Neuronal stem cell (in vitro differentiated cells): ENCODE data around the gene CARMIL1.

ENCODE experiments used
- DNase-seq: peaks from one replicate; pipeline ENCODE4 v3.0.0-alpha.2; 2013; ENCODE audit warnings: low spot score
- H2AFZ ChIP-seq: one replicate; pipeline ENCODE4 v1.6.1; 2013; ENCODE audit warnings: mild to moderate bottlenecking, low read length, inconsistent platforms
- H2AK5ac ChIP-seq: 2 replicates; pipeline ENCODE4 v1.6.1; 2013; ENCODE audit warnings: low read depth, mild to moderate bottlenecking, inconsistent platforms, low read length, moderate library complexity, mixed read lengths
- H2BK120ac ChIP-seq: 2 replicates; pipeline ENCODE4 v1.6.1; 2013; ENCODE audit warnings: low read depth, mild to moderate bottlenecking, inconsistent platforms, low read length, moderate library complexity, mixed read lengths
- H2BK12ac ChIP-seq: one replicate; pipeline ENCODE4 v1.6.1; 2013; ENCODE audit warnings: low read length, inconsistent platforms
- H2BK15ac ChIP-seq: 2 replicates; pipeline ENCODE4 v1.6.1; 2013; ENCODE audit warnings: mild to moderate bottlenecking, low read length, inconsistent platforms, mixed read lengths
- H2BK5ac ChIP-seq: one replicate; pipeline ENCODE4 v1.6.1; 2013; ENCODE audit warnings: inconsistent platforms, mild to moderate bottlenecking, low read length, moderate library complexity
- H3K14ac ChIP-seq: one replicate; pipeline ENCODE4 v1.6.1; 2013; ENCODE audit warnings: low read length, inconsistent platforms
- H3K18ac ChIP-seq: 2 replicates; pipeline ENCODE4 v1.6.1; 2013; ENCODE audit warnings: low read length, inconsistent platforms
- H3K23ac ChIP-seq: 2 replicates; pipeline ENCODE4 v1.6.1; 2013; ENCODE audit warnings: low read depth, mild to moderate bottlenecking, mixed read lengths, low read length, inconsistent platforms; ENCODE audit not compliant: poor library complexity
- H3K27ac ChIP-seq: replicated peaks from 3 replicates; pipeline ENCODE4 v1.5.1; 2013; ENCODE audit warnings: low read length, inconsistent platforms
- H3K27me3 ChIP-seq, 3 experiments: 2 replicates each; pipeline ENCODE4 v1.6.1; 2013; ENCODE audit warnings: low read length in 3 of 3, mild to moderate bottlenecking in 2 of 3, inconsistent platforms in 1 of 3, low read depth in 1 of 3, mixed read lengths in 1 of 3, moderate library complexity in 1 of 3; ENCODE audit not compliant: control insufficient read depth in 3 of 3, insufficient read depth in 3 of 3
- H3K36me3 ChIP-seq, 2 donors: replicated peaks in 1 of 2; 2 replicates each; pipeline ENCODE4 v1.6.1; 2013; ENCODE audit warnings: low read length in 2 of 2; ENCODE audit not compliant: control insufficient read depth in 2 of 2, insufficient read depth in 2 of 2
- H3K4ac ChIP-seq: 2 replicates; pipeline ENCODE4 v1.6.1; 2013; ENCODE audit warnings: inconsistent platforms, mild to moderate bottlenecking, low read length, moderate library complexity
- H3K4me1 ChIP-seq, 2 donors: 1 replicate in 1 of 2; 2 replicates in 1 of 2; pipeline ENCODE4 v1.6.1; 2013; ENCODE audit warnings: low read length in 2 of 2, low read depth in 1 of 2; ENCODE audit not compliant: control insufficient read depth in 2 of 2, insufficient read depth in 1 of 2
- H3K4me2 ChIP-seq: one replicate; pipeline ENCODE4 v1.6.1; 2013; ENCODE audit warnings: mild to moderate bottlenecking, low read length, inconsistent platforms; ENCODE audit not compliant: insufficient read depth, poor library complexity, severe bottlenecking
- H3K4me3 ChIP-seq, 2 donors: 2 replicates each; pipeline ENCODE4 v1.5.1; 2013; ENCODE audit warnings: low read length in 2 of 2, mild to moderate bottlenecking in 2 of 2, inconsistent platforms in 1 of 2, moderate library complexity in 1 of 2
- H3K79me1 ChIP-seq: one replicate; pipeline ENCODE4 v1.6.1; 2013; ENCODE audit warnings: low read depth, mild to moderate bottlenecking, inconsistent platforms, low read length, moderate library complexity
- H3K9ac ChIP-seq: one replicate; pipeline ENCODE4 v1.6.1; 2013; ENCODE audit warnings: mild to moderate bottlenecking, low read depth, low read length, inconsistent platforms; ENCODE audit not compliant: poor library complexity
- H3K9me3 ChIP-seq, 2 donors: replicated peaks in 1 of 2; 2 replicates each; pipeline versions ENCODE3 to v1.6.1; 2013; ENCODE audit warnings: low read length in 2 of 2, mild to moderate bottlenecking in 2 of 2, inconsistent platforms in 1 of 2, low read depth in 1 of 2, mixed read lengths in 1 of 2, moderate library complexity in 1 of 2; ENCODE audit not compliant: control insufficient read depth in 2 of 2, insufficient read depth in 1 of 2
- H4K8ac ChIP-seq: one replicate; pipeline ENCODE4 v1.6.1; 2013; ENCODE audit warnings: low read depth, mild to moderate bottlenecking, inconsistent platforms, low read length, moderate library complexity
- H4K91ac ChIP-seq: one replicate; pipeline ENCODE4 v1.6.1; 2013; ENCODE audit warnings: low read length, low read depth, mild to moderate bottlenecking, inconsistent platforms; ENCODE audit not compliant: poor library complexity
- WGBS, 2 donors: extraction: QIAGEN DNeasy Blood & Tissue Kit; methylation state at CpG; one replicate each; pipeline ENCODE4 v1.1.7; 2013; ENCODE audit warnings: missing lambda C conversion rate in 2 of 2, mixed read lengths in 1 of 2; ENCODE audit not compliant: insufficient read length in 2 of 2, insufficient replicate concordance in 1 of 2; ENCODE audit errors: extremely low coverage in 2 of 2; 5-methylcytosine and 5-hydroxymethylcytosine counted together

CARMIL1 gene

GRCh38 chr6:25336996-25337395 is 57.8 kb downstream of the CARMIL1 start:
- no peak overlapping the region for H3K4me3 ChIP-seq
- no CpG with 5 or more reads among the region's 2 CpGs for WGBS, 2 donors

GRCh38 chr6:25337431-25337830 is 58.3 kb downstream of the CARMIL1 start:
- no CpG with 5 or more reads among the region's 4 CpGs for WGBS, 2 donors

More at GRCh38 chr6:25336996-25337395, 57.8 kb downstream of the CARMIL1 start:
- no peak overlapping the region for H2BK120ac ChIP-seq
- DNase-seq = no peak
- no peak overlapping the region for H2BK12ac ChIP-seq
- H2BK15ac ChIP-seq = no peak overlapping the region
- H3K14ac ChIP-seq = no peak overlapping the region
- no peaks in the 10 kb centered on the region for H3K36me3 ChIP-seq
- no peak overlapping the region for H4K91ac ChIP-seq
- H3K27ac ChIP-seq = no peak overlapping the region
- H3K9me3 ChIP-seq = no peaks in the 10 kb centered on the region
- no peaks in the 10 kb centered on the region for H3K79me1 ChIP-seq
- H3K23ac ChIP-seq = no peak overlapping the region
- H2AK5ac ChIP-seq = no peak overlapping the region
- no peak overlapping the region for H3K9ac ChIP-seq
- H2BK5ac ChIP-seq = no peak overlapping the region
- no peak overlapping the region for H3K18ac ChIP-seq
- no peak overlapping the region for H3K4me2 ChIP-seq
- peaks cover 6 to 7% of the 10 kb centered on the region in 2 donors for H3K4me1 ChIP-seq
- H3K27me3 ChIP-seq = no peaks in the 10 kb centered on the region
- no peak overlapping the region for H4K8ac ChIP-seq
- no peak overlapping the region for H2AFZ ChIP-seq
- no peak overlapping the region for H3K4ac ChIP-seq

GRCh38 chr6:25340431-25341202 is 61.4 kb downstream of the CARMIL1 start:
- Histone ChIP-seq H2BK120ac (no peak overlapping the region), H3K4me3 (no peak overlapping the region), H4K91ac (no peak overlapping the region), H3K27ac (no peak overlapping the region), H2BK15ac (no peak overlapping the region), H3K9me3 (peaks cover 0 to 2% of the 10 kb centered on the region in 2 donors), H2BK12ac (no peak overlapping the region), H3K79me1 (no peaks in the 10 kb centered on the region), H3K27me3 (no peaks in the 10 kb centered on the region), H2BK5ac (no peak overlapping the region), H2AK5ac (no peak overlapping the region), H3K36me3 (no peaks in the 10 kb centered on the region), H2AFZ (no peak overlapping the region), H3K4ac (no peak overlapping the region), H3K4me1 (peaks cover 4 to 12% of the 10 kb centered on the region in 2 donors), H4K8ac (no peak overlapping the region), H3K9ac (no peak overlapping the region), H3K14ac (no peak overlapping the region), H3K4me2 (no peak overlapping the region), H3K23ac (no peak overlapping the region), H3K18ac (no peak overlapping the region)
- DNase-seq = no peak
- WGBS, 2 donors = no CpG with 5 or more reads among the region's 6 CpGs

More at GRCh38 chr6:25337431-25337830, 58.3 kb downstream of the CARMIL1 start:
- Histone ChIP-seq H3K4ac (no peak overlapping the region), H2AK5ac (no peak overlapping the region), H3K9me3 (no peaks in the 10 kb centered on the region), H2BK5ac (no peak overlapping the region), H2BK120ac (no peak overlapping the region), H3K14ac (no peak overlapping the region), H3K27ac (no peak overlapping the region), H2BK12ac (no peak overlapping the region), H4K8ac (no peak overlapping the region), H3K36me3 (no peaks in the 10 kb centered on the region), H2AFZ (no peak overlapping the region), H4K91ac (no peak overlapping the region), H2BK15ac (no peak overlapping the region), H3K4me2 (no peak overlapping the region), H3K4me3 (no peak overlapping the region), H3K79me1 (no peaks in the 10 kb centered on the region), H3K9ac (no peak overlapping the region), H3K4me1 (peaks cover 8 to 11% of the 10 kb centered on the region in 2 donors), H3K23ac (no peak overlapping the region), H3K18ac (no peak overlapping the region), H3K27me3 (no peaks in the 10 kb centered on the region)
- DNase-seq = no peak

DNA sequence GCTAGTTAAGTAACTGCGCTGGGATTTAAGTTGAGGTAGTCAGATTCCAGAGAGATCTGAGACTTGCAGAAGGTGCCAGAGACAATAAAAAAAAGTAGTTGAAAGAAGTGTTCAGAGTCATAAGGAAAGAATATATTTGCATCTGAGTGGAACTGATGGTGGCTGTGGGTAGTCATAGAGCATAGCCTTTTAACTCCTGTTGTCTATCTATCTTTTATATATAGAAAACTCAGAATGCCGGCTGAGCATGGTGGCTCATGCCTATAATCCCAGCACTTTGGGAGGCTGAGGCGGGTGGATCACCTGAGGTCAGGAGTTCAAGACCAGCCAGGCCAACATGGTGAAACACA is 62.0 kb downstream of the CARMIL1 start:
- no peaks in the 10 kb centered on the region for H3K27me3 ChIP-seq
- H4K91ac ChIP-seq = no peak overlapping the region
- WGBS, 2 donors = no CpG with 5 or more reads among the region's 3 CpGs
- H2AK5ac ChIP-seq = no peak overlapping the region
- H2BK12ac ChIP-seq = no peak overlapping the region
- H3K14ac ChIP-seq = no peak overlapping the region
- H3K9ac ChIP-seq = no peak overlapping the region
- H3K4me1 ChIP-seq = peaks cover 4 to 16% of the 10 kb centered on the region in 2 donors
- H3K4ac ChIP-seq = no peak overlapping the region
- no peaks in the 10 kb centered on the region for H3K36me3 ChIP-seq
- H2BK120ac ChIP-seq = no peak overlapping the region
- H4K8ac ChIP-seq = no peak overlapping the region
- no peak overlapping the region for H2AFZ ChIP-seq
- H2BK15ac ChIP-seq = no peak overlapping the region
- no peak overlapping the region for H3K27ac ChIP-seq
- H3K9me3 ChIP-seq = peaks cover 0 to 2% of the 10 kb centered on the region in 2 donors
- no peak overlapping the region for H3K18ac ChIP-seq
- no peak overlapping the region for H2BK5ac ChIP-seq
- DNase-seq = no peak
- H3K79me1 ChIP-seq = no peaks in the 10 kb centered on the region
- H3K4me3 ChIP-seq = no peak overlapping the region
- H3K23ac ChIP-seq = no peak overlapping the region
- no peak overlapping the region for H3K4me2 ChIP-seq
